Effector memory CD4-positive, alpha-beta T cell (primary cell): ENCODE measurements around the gene ABCB11.

ENCODE experiments used
- DNase-seq, 3 donors: peaks; one replicate each; pipeline ENCODE4 v3.0.0-alpha.2; 2020
- H3K27ac ChIP-seq: 2 replicates; pipeline ENCODE4 v1.7.0; 2013; ENCODE audit warnings: mild to moderate bottlenecking, low read length, moderate library complexity; ENCODE audit not compliant: insufficient read depth, poor library complexity, severe bottlenecking
- H3K27me3 ChIP-seq: replicated peaks from 2 replicates; pipeline ENCODE4 v1.7.0; 2013; ENCODE audit warnings: mild to moderate bottlenecking, low read length; ENCODE audit not compliant: insufficient read depth, control insufficient read depth, poor library complexity, severe bottlenecking
- H3K36me3 ChIP-seq: 2 replicates; pipeline ENCODE4 v1.7.0; 2013; ENCODE audit warnings: mild to moderate bottlenecking, low read length, moderate library complexity; ENCODE audit not compliant: control insufficient read depth, insufficient read depth
- H3K4me1 ChIP-seq: 2 replicates; pipeline ENCODE4 v1.7.0; 2013; ENCODE audit warnings: low read length, mild to moderate bottlenecking; ENCODE audit not compliant: control insufficient read depth, insufficient read depth, poor library complexity, severe bottlenecking
- H3K4me3 ChIP-seq: 2 replicates; pipeline ENCODE4 v1.7.0; 2013; ENCODE audit warnings: low read length, low read depth, mild to moderate bottlenecking; ENCODE audit not compliant: insufficient read depth, poor library complexity, severe bottlenecking
- H3K9me3 ChIP-seq: 2 replicates; pipeline ENCODE4 v1.7.0; 2013; ENCODE audit warnings: mild to moderate bottlenecking, low read length, moderate library complexity; ENCODE audit not compliant: control insufficient read depth

Gene ABCB11

GRCh38 chr2:168998609-168999211 lies 32.4 kb downstream of the ABCB11 start:
- no peaks in the 10 kb centered on the region for H3K4me1 ChIP-seq
- no peak for DNase-seq
- no peaks in the 10 kb centered on the region for H3K9me3 ChIP-seq
- H3K27me3 ChIP-seq, result no peaks in the 10 kb centered on the region
- H3K36me3 ChIP-seq, result no peaks in the 10 kb centered on the region
- H3K4me3 ChIP-seq, result no peak overlapping the region
- H3K27ac ChIP-seq, result no peak overlapping the region

- Histone ChIP-seq H3K4me3 (no peak overlapping the region), H3K27ac (no peak overlapping the region), H3K36me3 (no peaks in the 10 kb centered on the region), H3K27me3 (no peaks in the 10 kb centered on the region), H3K9me3 (no peaks in the 10 kb centered on the region), H3K4me1 (no peaks in the 10 kb centered on the region)
- DNase-seq, result no peak
Measured at GRCh38 chr2:168997794-168998193, 33.3 kb downstream of the ABCB11 start.

- Histone ChIP-seq H3K36me3 (no peaks in the 10 kb centered on the region), H3K4me1 (no peaks in the 10 kb centered on the region), H3K9me3 (no peaks in the 10 kb centered on the region), H3K4me3 (no peak overlapping the region), H3K27me3 (no peaks in the 10 kb centered on the region), H3K27ac (no peak overlapping the region)
- no peak for DNase-seq
Measured at GRCh38 chr2:168997118-168997521, 34.0 kb downstream of the ABCB11 start.

GRCh38 chr2:168995744-168996143 lies 35.4 kb downstream of the ABCB11 start:
- no peaks in the 10 kb centered on the region for H3K9me3 ChIP-seq
- no peak overlapping the region for H3K27ac ChIP-seq

GRCh38 chr2:168993538-168993937 lies 37.6 kb downstream of the ABCB11 start:
- no peak overlapping the region for H3K27ac ChIP-seq
- H3K4me1 ChIP-seq, result no peaks in the 10 kb centered on the region
- no peaks in the 10 kb centered on the region for H3K9me3 ChIP-seq
- H3K27me3 ChIP-seq, result no peaks in the 10 kb centered on the region
- H3K4me3 ChIP-seq, result no peak overlapping the region
- H3K36me3 ChIP-seq, result no peaks in the 10 kb centered on the region
- no peak for DNase-seq

More at GRCh38 chr2:168995744-168996143, 35.4 kb downstream of the ABCB11 start:
- Histone ChIP-seq H3K36me3 (no peaks in the 10 kb centered on the region), H3K4me1 (no peaks in the 10 kb centered on the region), H3K27me3 (no peaks in the 10 kb centered on the region), H3K4me3 (no peak overlapping the region)
- no peak for DNase-seq

GRCh38 chr2:168992591-168993349 lies 38.4 kb downstream of the ABCB11 start:
- Histone ChIP-seq H3K36me3 (no peaks in the 10 kb centered on the region), H3K27me3 (no peaks in the 10 kb centered on the region), H3K9me3 (no peaks in the 10 kb centered on the region), H3K4me1 (no peaks in the 10 kb centered on the region), H3K4me3 (no peak overlapping the region), H3K27ac (no peak overlapping the region)
- no peak for DNase-seq

GRCh38 chr2:168992026-168992425 lies 39.1 kb downstream of the ABCB11 start:
- no peaks in the 10 kb centered on the region for H3K9me3 ChIP-seq
- DNase-seq, result no peak
- no peaks in the 10 kb centered on the region for H3K36me3 ChIP-seq
- no peaks in the 10 kb centered on the region for H3K4me1 ChIP-seq
- H3K4me3 ChIP-seq, result no peak overlapping the region
- no peak overlapping the region for H3K27ac ChIP-seq
- H3K27me3 ChIP-seq, result no peaks in the 10 kb centered on the region

GRCh38 chr2:168988755-168989154 lies 42.4 kb downstream of the ABCB11 start:
- Histone ChIP-seq H3K9me3 (no peaks in the 10 kb centered on the region), H3K4me3 (no peak overlapping the region), H3K27me3 (no peaks in the 10 kb centered on the region), H3K36me3 (no peaks in the 10 kb centered on the region), H3K4me1 (no peaks in the 10 kb centered on the region), H3K27ac (no peak overlapping the region)
- no peak for DNase-seq

- Histone ChIP-seq H3K4me1 (no peaks in the 10 kb centered on the region), H3K36me3 (no peaks in the 10 kb centered on the region), H3K9me3 (no peaks in the 10 kb centered on the region), H3K4me3 (no peak overlapping the region), H3K27me3 (no peaks in the 10 kb centered on the region), H3K27ac (no peak overlapping the region)
- no peak for DNase-seq
Measured at GRCh38 chr2:168986398-168986943, 44.7 kb downstream of the ABCB11 start.

GRCh38 chr2:168981651-168982050 lies 49.5 kb downstream of the ABCB11 start:
- Histone ChIP-seq H3K9me3 (no peaks in the 10 kb centered on the region), H3K4me3 (no peak overlapping the region), H3K27me3 (no peaks in the 10 kb centered on the region), H3K36me3 (no peaks in the 10 kb centered on the region), H3K27ac (no peak overlapping the region), H3K4me1 (no peaks in the 10 kb centered on the region)
- no peak for DNase-seq
